Common myeloid progenitor, CD34-positive (primary cell): ENCODE measurements around the gene C16orf90.

Experiments
- CTCF ChIA-PET: fragments of 350-600 bp; sonication (Branson Sonifier 250); formaldehyde crosslinking; loops from one replicate; lab custom pipeline; 2021; ENCODE audit warnings: antibody characterized with exemption; lab: Charles Lee
- POLR2A ChIA-PET: fragments of 350-600 bp; sonication (Branson Sonifier 250); formaldehyde crosslinking; loops from one replicate; lab custom pipeline; 2021; ENCODE audit warnings: antibody characterized with exemption; lab: Charles Lee
- DNase-seq, 3 donors: peaks; one replicate each; pipeline versions ENCODE4 v3.0.0 to v3.0.0-alpha.2; 2013
- H3K27ac ChIP-seq, 2 experiments: 1 replicate in 1 of 2; 2 replicates in 1 of 2; pipeline ENCODE4 v1.7.0; 2013; ENCODE audit warnings: inconsistent platforms in 2 of 2, low read length in 2 of 2, mild to moderate bottlenecking in 2 of 2, low read depth in 1 of 2, moderate library complexity in 1 of 2; ENCODE audit not compliant: severe bottlenecking in 2 of 2, insufficient read depth in 1 of 2, poor library complexity in 1 of 2
- H3K27me3 ChIP-seq, 5 experiments: replicated peaks in 2 of 5; 1 replicate in 3 of 5; 2 replicates in 2 of 5; pipeline versions ENCODE4 v1.6.1 to v1.7.0; 2013; ENCODE audit warnings: low read length in 4 of 5, mild to moderate bottlenecking in 2 of 5, moderate library complexity in 2 of 5, inconsistent platforms in 1 of 5; ENCODE audit not compliant: insufficient read depth in 5 of 5, control insufficient read depth in 4 of 5
- H3K36me3 ChIP-seq, 4 experiments: 1 replicate in 2 of 4; 2 replicates in 2 of 4; pipeline versions ENCODE4 v1.6.1 to v1.7.0; 2013; ENCODE audit warnings: low read length in 3 of 4, control low read depth in 1 of 4, mild to moderate bottlenecking in 1 of 4; ENCODE audit not compliant: control insufficient read depth in 4 of 4, insufficient read depth in 4 of 4
- H3K4me1 ChIP-seq, 4 experiments: 1 replicate in 3 of 4; 2 replicates in 1 of 4; pipeline versions ENCODE4 v1.6.1 to v1.7.1; 2013; ENCODE audit warnings: low read length in 3 of 4, mild to moderate bottlenecking in 3 of 4, control low read depth in 1 of 4, inconsistent platforms in 1 of 4, moderate library complexity in 1 of 4; ENCODE audit not compliant: control insufficient read depth in 4 of 4, insufficient read depth in 4 of 4; ENCODE audit errors: control extremely low read depth in 1 of 4
- H3K4me3 ChIP-seq, 7 experiments: 1 replicate in 4 of 7; 2 replicates in 3 of 7; pipeline versions ENCODE4 v1.5.1 to v1.7.0; 2013; ENCODE audit warnings: mild to moderate bottlenecking in 7 of 7, low read length in 6 of 7, moderate library complexity in 6 of 7, inconsistent platforms in 2 of 7, low read depth in 2 of 7, control low read depth in 1 of 7; ENCODE audit not compliant: insufficient read depth in 4 of 7, control insufficient read depth in 1 of 7; ENCODE audit errors: extremely low read depth in 1 of 7
- H3K9me3 ChIP-seq, 5 experiments: 1 replicate in 4 of 5; 2 replicates in 1 of 5; pipeline versions ENCODE4 v1.6.1 to v1.7.1; 2013; ENCODE audit warnings: low read length in 4 of 5, mild to moderate bottlenecking in 2 of 5, inconsistent platforms in 1 of 5, low read depth in 1 of 5, moderate library complexity in 1 of 5; ENCODE audit not compliant: control insufficient read depth in 4 of 5, insufficient read depth in 2 of 5; ENCODE audit errors: control extremely low read depth in 1 of 5
- WGBS: methylation state at CpG from one replicate; pipeline ENCODE4 v1.1.5; 2013; ENCODE audit not compliant: insufficient coverage; 5-methylcytosine and 5-hydroxymethylcytosine counted together

The C16orf90 gene

DNA sequence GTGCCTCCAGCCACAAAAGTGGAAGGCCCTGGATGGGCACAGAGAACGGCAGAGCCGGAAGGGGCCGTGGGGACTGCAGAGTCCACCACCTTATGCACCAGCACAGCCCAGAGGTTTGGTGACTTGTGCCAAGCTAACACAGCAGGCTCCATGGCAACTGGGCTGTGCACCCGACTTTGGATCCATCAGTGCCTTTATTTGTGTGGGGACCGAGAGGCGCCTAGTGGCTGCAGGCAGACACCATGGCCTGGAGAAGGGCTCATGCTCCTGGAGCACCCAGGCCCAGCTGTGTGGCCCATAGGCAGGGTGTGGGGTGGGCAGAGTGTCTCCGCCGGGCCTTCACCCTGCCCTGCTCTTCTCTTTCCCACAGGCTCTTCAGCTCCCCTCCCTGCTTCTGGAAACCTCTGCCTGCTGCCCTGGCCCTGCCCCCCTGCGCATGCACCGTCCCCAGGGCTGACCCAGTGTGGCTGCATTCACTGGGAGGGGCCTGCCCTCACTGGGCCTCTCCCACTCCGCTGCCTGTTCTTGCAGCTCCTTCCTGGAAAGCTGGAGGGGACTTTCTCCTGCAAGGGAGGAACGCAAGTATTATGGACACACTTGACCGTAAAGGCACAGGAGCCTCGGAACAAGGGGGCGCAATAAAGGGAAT is 10.1 kb downstream of the C16orf90 start:
- 94% methylated on average over 13 of the region's 15 CpGs for WGBS
- no peak overlapping the region for H3K27ac ChIP-seq
- no peaks in the 10 kb centered on the region for H3K9me3 ChIP-seq
- CTCF ChIA-PET: interaction anchor here (0.9 to 1.4 kb wide), 3 partner anchors 14 to 36 kb away, joined by 3 to 4 read pairs (median 3); no protein-coding TSS in a partner anchor
- no peaks in the 10 kb centered on the region for H3K4me1 ChIP-seq
- H3K27me3 ChIP-seq: no peaks in the 10 kb centered on the region
- no peak for DNase-seq
- no peak overlapping the region for H3K4me3 ChIP-seq
- peaks cover 10 to 70% (median 53%) of the 10 kb centered on the region in 4 experiments for H3K36me3 ChIP-seq
- POLR2A ChIA-PET: interaction anchor here (1.1 kb wide), 1 partner anchor 218 kb away, joined by 5 read pairs; no protein-coding TSS in a partner anchor

DNA sequence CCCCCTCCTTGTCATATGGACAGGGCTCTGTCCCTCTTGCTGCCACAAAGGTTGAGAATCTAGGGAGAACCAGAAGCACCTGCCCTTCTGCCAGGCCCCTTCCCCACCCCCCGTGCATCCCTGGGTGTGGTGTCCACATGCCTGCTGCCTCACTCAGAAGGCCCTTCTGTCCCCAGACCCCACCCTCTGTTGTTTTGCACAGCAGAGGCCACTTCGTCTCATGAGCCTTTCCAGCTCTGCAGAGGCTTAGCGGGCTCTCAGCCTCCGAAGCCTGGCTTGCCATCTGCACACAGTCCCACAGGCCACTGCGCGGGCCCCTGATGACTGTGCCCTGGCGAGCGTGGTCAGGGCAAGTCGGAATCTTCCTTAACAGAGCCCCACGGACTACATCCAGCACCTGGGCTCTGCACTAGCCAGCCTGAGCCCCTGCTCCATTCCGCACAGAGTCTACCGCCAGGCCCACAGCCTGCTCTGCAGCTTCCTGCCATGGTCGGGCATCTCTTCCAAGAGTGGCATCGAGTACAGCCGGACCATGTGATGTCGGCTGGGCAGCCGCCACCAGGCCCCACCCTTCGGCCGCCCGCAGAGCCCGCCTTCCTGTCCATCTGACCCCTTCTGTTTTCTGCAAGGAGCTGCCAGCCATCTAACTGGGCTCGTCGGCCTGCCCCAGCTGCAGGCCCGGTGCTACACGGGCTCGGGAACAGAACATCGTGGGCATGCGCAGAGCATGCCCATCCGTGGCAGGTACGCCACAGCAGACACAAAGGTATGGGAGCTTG is 10.8 kb downstream of the C16orf90 start:
- Histone ChIP-seq H3K36me3 (peaks cover 10 to 76% (median 58%) of the 10 kb centered on the region in 4 experiments), H3K4me1 (no peaks in the 10 kb centered on the region), H3K27ac (no peak overlapping the region), H3K27me3 (no peaks in the 10 kb centered on the region), H3K9me3 (no peaks in the 10 kb centered on the region), H3K4me3 (no peak overlapping the region)
- 95% methylated on average over 30 of the region's 30 CpGs for WGBS
- ChIA-PET CTCF (no interaction called here), POLR2A (no interaction called here)
- no peak for DNase-seq

- Histone ChIP-seq H3K9me3 (no peaks in the 10 kb centered on the region), H3K27me3 (no peaks in the 10 kb centered on the region), H3K4me3 (no peak overlapping the region), H3K36me3 (peaks cover 10 to 82% (median 63%) of the 10 kb centered on the region in 4 experiments), H3K27ac (no peak overlapping the region), H3K4me1 (no peaks in the 10 kb centered on the region)
- CTCF ChIA-PET: no interaction called here
- 99% methylated on average over 18 of the region's 18 CpGs for WGBS
- no peak for DNase-seq
- POLR2A ChIA-PET: no interaction called here
Measured at GRCh38 chr16:3482659-3483241, 12.5 kb downstream of the C16orf90 start.

GRCh38 chr16:3481696-3482658 is 13.3 kb downstream of the C16orf90 start:
- DNase-seq: no peak
- H3K4me3 ChIP-seq: no peak overlapping the region
- 97% methylated on average over 25 of the region's 32 CpGs for WGBS
- H3K27me3 ChIP-seq: no peaks in the 10 kb centered on the region
- H3K9me3 ChIP-seq: no peaks in the 10 kb centered on the region
- CTCF ChIA-PET: no interaction called here
- H3K4me1 ChIP-seq: no peaks in the 10 kb centered on the region
- POLR2A ChIA-PET: no interaction called here
- H3K27ac ChIP-seq: no peak overlapping the region
- H3K36me3 ChIP-seq: peaks cover 10 to 77% (median 58%) of the 10 kb centered on the region in 4 experiments

DNA sequence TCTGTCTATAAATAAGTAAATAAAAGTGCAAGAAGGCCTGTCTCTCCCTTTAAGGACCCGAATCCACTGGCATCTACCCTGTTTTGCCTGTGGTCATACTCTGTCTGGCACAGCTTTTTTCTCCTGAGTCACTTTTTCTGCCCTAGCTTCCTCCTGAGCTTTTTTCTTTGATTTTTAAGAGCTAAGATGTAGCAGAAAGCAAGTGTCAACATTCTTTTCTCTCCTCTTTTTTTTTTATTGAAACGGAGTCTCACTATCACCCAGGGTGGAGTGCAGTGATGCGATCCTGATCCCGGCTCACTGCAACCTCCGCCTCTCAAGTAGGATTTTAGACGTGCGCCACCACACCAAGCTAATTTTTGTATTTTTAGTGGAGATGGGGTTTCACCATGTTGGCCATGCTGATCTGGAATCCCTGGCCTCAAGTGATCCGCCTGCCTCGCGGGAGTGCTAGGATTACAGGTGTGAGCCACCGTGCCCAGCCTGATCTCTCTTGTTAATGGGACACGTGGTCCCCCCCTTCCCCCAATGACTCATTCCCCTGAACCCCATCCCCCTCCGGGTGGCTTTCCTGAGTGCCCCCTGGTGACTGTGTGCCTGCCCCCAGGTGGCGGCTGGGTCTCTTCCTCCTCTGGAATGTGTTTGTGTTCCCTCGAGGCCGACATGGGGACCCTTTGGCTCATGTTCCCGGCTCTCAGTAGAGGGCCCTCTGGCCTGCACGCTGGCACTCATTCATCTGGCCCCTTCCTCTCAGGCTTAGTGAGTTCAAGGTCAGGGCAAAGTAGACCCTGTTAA is 14.2 kb downstream of the C16orf90 start:
- Histone ChIP-seq H3K4me1 (no peaks in the 10 kb centered on the region), H3K36me3 (peaks cover 10 to 68% (median 55%) of the 10 kb centered on the region in 4 experiments), H3K27me3 (no peaks in the 10 kb centered on the region), H3K27ac (no peak overlapping the region), H3K9me3 (no peaks in the 10 kb centered on the region), H3K4me3 (no peak overlapping the region)
- CTCF ChIA-PET: no interaction called here
- 95% methylated on average over 16 of the region's 18 CpGs for WGBS
- no peak for DNase-seq
- POLR2A ChIA-PET: interaction anchor here (0.6 kb wide), 1 partner anchor 13 kb away, joined by 5 read pairs; no protein-coding TSS in a partner anchor

DNA sequence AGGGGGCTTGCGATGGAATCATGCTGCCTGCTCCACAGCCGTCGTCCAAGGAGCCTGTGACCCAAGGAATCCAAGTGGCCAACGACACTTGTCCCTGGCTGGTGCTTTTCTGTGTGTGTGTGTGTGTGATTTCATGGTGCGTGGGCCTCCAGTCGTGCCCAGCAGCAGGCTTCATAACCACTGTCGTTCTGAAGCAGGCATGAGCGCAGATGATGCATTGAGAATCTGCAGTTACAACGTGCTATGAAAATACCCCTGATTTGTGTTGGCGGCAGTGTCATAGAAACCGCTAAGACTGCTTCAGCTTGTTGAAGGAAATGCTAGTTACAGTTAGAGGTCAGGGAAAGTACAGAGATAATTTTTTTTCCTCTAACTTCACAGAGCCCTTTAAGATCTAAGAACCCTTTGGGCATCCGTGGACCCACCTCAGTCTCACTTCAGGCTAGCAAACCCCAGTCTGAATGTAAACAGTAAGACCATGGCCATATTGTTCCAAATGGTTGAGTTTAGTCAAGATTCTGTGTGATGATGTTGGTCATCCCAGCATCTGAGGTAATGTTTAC is 15.6 kb downstream of the C16orf90 start:
- H3K4me1 ChIP-seq: no peaks in the 10 kb centered on the region
- no peak for DNase-seq
- no peaks in the 10 kb centered on the region for H3K27me3 ChIP-seq
- no peak overlapping the region for H3K27ac ChIP-seq
- POLR2A ChIA-PET: no interaction called here
- H3K9me3 ChIP-seq: no peaks in the 10 kb centered on the region
- CTCF ChIA-PET: no interaction called here
- no peak overlapping the region for H3K4me3 ChIP-seq
- 97% methylated on average over 11 of the region's 12 CpGs for WGBS
- H3K36me3 ChIP-seq: peaks cover 7 to 61% (median 44%) of the 10 kb centered on the region in 4 experiments
